ENCODE data around the gene MINK1.

MINK1 gene

GRCh38 chr17:4877089-4877488, 43.9 kb downstream of the MINK1 start:
- Mint-ChIP-seq H3K9me3 (no peaks in the 10 kb centered on the region), H3K36me3 (ENCODE audit: insufficient read depth) (peaks cover 20% of the 10 kb centered on the region), H3K27ac (ENCODE audit: low read depth) (no peak overlapping the region), H3K4me3 (no peak overlapping the region), H3K4me1 (peaks cover 14% of the 10 kb centered on the region), H3K27me3 (no peaks in the 10 kb centered on the region)
- ATAC-seq (replicated peaks; ENCODE audit: extremely low read depth, poor library complexity, severe bottlenecking) = no peak
- no peak for DNase-seq (ENCODE audit: low spot score in 2 of 2)

GRCh38 chr17:4879601-4880000, 46.5 kb downstream of the MINK1 start:
- H3K27me3 Mint-ChIP-seq = no peaks in the 10 kb centered on the region
- no peak for ATAC-seq (replicated peaks; ENCODE audit: extremely low read depth, poor library complexity, severe bottlenecking)
- peaks cover 1% of the 10 kb centered on the region for H3K4me1 Mint-ChIP-seq
- no peak overlapping the region for H3K4me3 Mint-ChIP-seq
- H3K9me3 Mint-ChIP-seq = no peaks in the 10 kb centered on the region
- DNase-seq (ENCODE audit: low spot score in 2 of 2) = no peak
- peaks cover 23% of the 10 kb centered on the region for H3K36me3 Mint-ChIP-seq (ENCODE audit: insufficient read depth)
- H3K27ac Mint-ChIP-seq (ENCODE audit: low read depth) = no peak overlapping the region

GRCh38 chr17:4880857-4881256, 47.7 kb downstream of the MINK1 start:
- H3K36me3 Mint-ChIP-seq (ENCODE audit: insufficient read depth) = peaks cover 25% of the 10 kb centered on the region
- DNase-seq (ENCODE audit: low spot score in 2 of 2) = no peak
- H3K27me3 Mint-ChIP-seq = no peaks in the 10 kb centered on the region
- no peak overlapping the region for H3K4me3 Mint-ChIP-seq
- no peaks in the 10 kb centered on the region for H3K4me1 Mint-ChIP-seq
- ATAC-seq (replicated peaks; ENCODE audit: extremely low read depth, poor library complexity, severe bottlenecking) = no peak
- H3K27ac Mint-ChIP-seq (ENCODE audit: low read depth) = no peak overlapping the region
- H3K9me3 Mint-ChIP-seq = no peaks in the 10 kb centered on the region

GRCh38 chr17:4881761-4882555, 48.8 kb downstream of the MINK1 start:
- ATAC-seq (replicated peaks; ENCODE audit: extremely low read depth, poor library complexity, severe bottlenecking) (no peak), DNase-seq (ENCODE audit: low spot score in 2 of 2) (peak; percentile 32 to 46)
- no peaks in the 10 kb centered on the region for H3K27me3 Mint-ChIP-seq
- no peak overlapping the region for H3K4me3 Mint-ChIP-seq
- H3K9me3 Mint-ChIP-seq = no peaks in the 10 kb centered on the region
- no peaks in the 10 kb centered on the region for H3K4me1 Mint-ChIP-seq
- H3K36me3 Mint-ChIP-seq (ENCODE audit: insufficient read depth) = peaks cover 28% of the 10 kb centered on the region
- no peak overlapping the region for H3K27ac Mint-ChIP-seq (ENCODE audit: low read depth)

- ATAC-seq (replicated peaks; ENCODE audit: extremely low read depth, poor library complexity, severe bottlenecking) (no peak), DNase-seq (ENCODE audit: low spot score in 2 of 2) (no peak)
- H3K27me3 Mint-ChIP-seq = no peaks in the 10 kb centered on the region
- H3K4me1 Mint-ChIP-seq = peaks cover 6% of the 10 kb centered on the region
- peaks cover 27% of the 10 kb centered on the region for H3K36me3 Mint-ChIP-seq (ENCODE audit: insufficient read depth)
- H3K9me3 Mint-ChIP-seq = no peaks in the 10 kb centered on the region
- H3K27ac Mint-ChIP-seq (ENCODE audit: low read depth) = no peak overlapping the region
- H3K4me3 Mint-ChIP-seq = no peak overlapping the region
Observed at GRCh38 chr17:4884489-4884888, 51.3 kb downstream of the MINK1 start.

- Mint-ChIP-seq H3K36me3 (ENCODE audit: insufficient read depth) (peaks cover 25% of the 10 kb centered on the region), H3K4me1 (peaks cover 6% of the 10 kb centered on the region), H3K27me3 (no peaks in the 10 kb centered on the region), H3K4me3 (no peak overlapping the region), H3K9me3 (no peaks in the 10 kb centered on the region), H3K27ac (ENCODE audit: low read depth) (no peak overlapping the region)
- ATAC-seq (replicated peaks; ENCODE audit: extremely low read depth, poor library complexity, severe bottlenecking) (no peak), DNase-seq (ENCODE audit: low spot score in 2 of 2) (no peak)
Observed at GRCh38 chr17:4886830-4887229, 53.7 kb downstream of the MINK1 start.

GRCh38 chr17:4887581-4887980, 54.4 kb downstream of the MINK1 start:
- H3K9me3 Mint-ChIP-seq = no peaks in the 10 kb centered on the region
- H3K36me3 Mint-ChIP-seq (ENCODE audit: insufficient read depth) = peaks cover 19% of the 10 kb centered on the region
- H3K4me1 Mint-ChIP-seq = peaks cover 6% of the 10 kb centered on the region
- H3K27me3 Mint-ChIP-seq = no peaks in the 10 kb centered on the region
- no peak overlapping the region for H3K27ac Mint-ChIP-seq (ENCODE audit: low read depth)
- DNase-seq (ENCODE audit: low spot score in 2 of 2) (no peak), ATAC-seq (replicated peaks; ENCODE audit: extremely low read depth, poor library complexity, severe bottlenecking) (no peak)
- no peak overlapping the region for H3K4me3 Mint-ChIP-seq

- DNase-seq (ENCODE audit: low spot score in 2 of 2) = no peak
- Mint-ChIP-seq H3K9me3 (no peaks in the 10 kb centered on the region), H3K4me1 (peaks cover 6% of the 10 kb centered on the region), H3K27ac (ENCODE audit: low read depth) (peak overlapping the region; percentile 46), H3K27me3 (no peaks in the 10 kb centered on the region), H3K36me3 (ENCODE audit: insufficient read depth) (peaks cover 12% of the 10 kb centered on the region), H3K4me3 (no peak overlapping the region)
- ATAC-seq (replicated peaks; ENCODE audit: extremely low read depth, poor library complexity, severe bottlenecking) = no peak
Observed at GRCh38 chr17:4891411-4892410, 58.6 kb downstream of the MINK1 start.

GRCh38 chr17:4892499-4893221, 59.5 kb downstream of the MINK1 start:
- Mint-ChIP-seq H3K27me3 (no peaks in the 10 kb centered on the region), H3K4me3 (no peak overlapping the region), H3K4me1 (peaks cover 6% of the 10 kb centered on the region), H3K27ac (ENCODE audit: low read depth) (peak overlapping the region; percentile 46), H3K9me3 (no peaks in the 10 kb centered on the region), H3K36me3 (ENCODE audit: insufficient read depth) (peaks cover 12% of the 10 kb centered on the region)
- DNase-seq (ENCODE audit: low spot score in 2 of 2) (no peak), ATAC-seq (replicated peaks; ENCODE audit: extremely low read depth, poor library complexity, severe bottlenecking) (no peak)

- Mint-ChIP-seq H3K4me3 (no peak overlapping the region), H3K27ac (ENCODE audit: low read depth) (no peak overlapping the region), H3K9me3 (no peaks in the 10 kb centered on the region), H3K36me3 (ENCODE audit: insufficient read depth) (peaks cover 12% of the 10 kb centered on the region), H3K27me3 (no peaks in the 10 kb centered on the region), H3K4me1 (peaks cover 10% of the 10 kb centered on the region)
- ATAC-seq (replicated peaks; ENCODE audit: extremely low read depth, poor library complexity, severe bottlenecking) = no peak
- DNase-seq (ENCODE audit: low spot score in 2 of 2) = no peak
Observed at GRCh38 chr17:4893272-4893671, 60.1 kb downstream of the MINK1 start.

GRCh38 chr17:4893721-4894560, 60.8 kb downstream of the MINK1 start:
- DNase-seq (ENCODE audit: low spot score in 2 of 2) (no peak), ATAC-seq (replicated peaks; ENCODE audit: extremely low read depth, poor library complexity, severe bottlenecking) (no peak)
- H3K27ac Mint-ChIP-seq (ENCODE audit: low read depth) = no peak overlapping the region
- no peaks in the 10 kb centered on the region for H3K27me3 Mint-ChIP-seq
- peaks cover 13% of the 10 kb centered on the region for H3K4me1 Mint-ChIP-seq
- peaks cover 12% of the 10 kb centered on the region for H3K36me3 Mint-ChIP-seq (ENCODE audit: insufficient read depth)
- H3K9me3 Mint-ChIP-seq = no peaks in the 10 kb centered on the region
- H3K4me3 Mint-ChIP-seq = no peak overlapping the region

GRCh38 chr17:4895121-4895520, 62.0 kb downstream of the MINK1 start:
- Mint-ChIP-seq H3K9me3 (no peaks in the 10 kb centered on the region), H3K4me1 (peaks cover 16% of the 10 kb centered on the region), H3K36me3 (ENCODE audit: insufficient read depth) (peaks cover 15% of the 10 kb centered on the region), H3K27me3 (no peaks in the 10 kb centered on the region), H3K27ac (ENCODE audit: low read depth) (no peak overlapping the region), H3K4me3 (no peak overlapping the region)
- no peak for DNase-seq (ENCODE audit: low spot score in 2 of 2)
- ATAC-seq (replicated peaks; ENCODE audit: extremely low read depth, poor library complexity, severe bottlenecking) = no peak
